ENCODE measurements around the gene METTL26. TPM values are rescaled to one million over a fixed set of nuclear protein-coding genes. Genes with fewer than 3 reads are reported as not detected.

The METTL26 gene
- polyA plus RNA-seq, 1 experiment: 105 TPM

DNA sequence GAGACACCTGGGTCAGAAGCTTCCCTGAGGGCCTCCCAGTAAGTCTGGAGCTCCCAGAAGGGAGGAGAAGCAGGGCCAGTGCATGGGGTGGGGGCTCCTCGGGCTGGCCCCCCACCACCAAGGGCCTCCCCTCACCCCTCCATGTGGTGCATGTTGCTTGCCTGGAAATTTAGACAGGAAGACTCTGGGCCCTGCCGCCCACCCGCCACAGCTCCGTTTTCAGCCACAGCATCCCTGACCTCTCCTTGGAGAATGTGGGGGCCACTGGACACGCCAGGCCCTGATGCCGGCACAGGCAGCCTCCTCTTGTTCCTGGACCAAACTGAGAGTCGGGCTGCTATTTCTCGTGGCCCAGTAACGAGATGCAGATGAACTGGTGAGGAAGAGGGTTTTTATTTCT, 2.7 kb upstream of the METTL26 start:
- no peak overlapping the region for H3K4me3 ChIP-seq (ENCODE audit: low read depth, low read length)
- H3K27me3 ChIP-seq (ENCODE audit: control insufficient read depth, insufficient read depth, low read length): no peaks in the 10 kb centered on the region
- H3K36me3 ChIP-seq (ENCODE audit: control insufficient read depth, insufficient read depth, low read length): peaks cover 3% of the 10 kb centered on the region
- TF ChIP-seq, protein P1, sequence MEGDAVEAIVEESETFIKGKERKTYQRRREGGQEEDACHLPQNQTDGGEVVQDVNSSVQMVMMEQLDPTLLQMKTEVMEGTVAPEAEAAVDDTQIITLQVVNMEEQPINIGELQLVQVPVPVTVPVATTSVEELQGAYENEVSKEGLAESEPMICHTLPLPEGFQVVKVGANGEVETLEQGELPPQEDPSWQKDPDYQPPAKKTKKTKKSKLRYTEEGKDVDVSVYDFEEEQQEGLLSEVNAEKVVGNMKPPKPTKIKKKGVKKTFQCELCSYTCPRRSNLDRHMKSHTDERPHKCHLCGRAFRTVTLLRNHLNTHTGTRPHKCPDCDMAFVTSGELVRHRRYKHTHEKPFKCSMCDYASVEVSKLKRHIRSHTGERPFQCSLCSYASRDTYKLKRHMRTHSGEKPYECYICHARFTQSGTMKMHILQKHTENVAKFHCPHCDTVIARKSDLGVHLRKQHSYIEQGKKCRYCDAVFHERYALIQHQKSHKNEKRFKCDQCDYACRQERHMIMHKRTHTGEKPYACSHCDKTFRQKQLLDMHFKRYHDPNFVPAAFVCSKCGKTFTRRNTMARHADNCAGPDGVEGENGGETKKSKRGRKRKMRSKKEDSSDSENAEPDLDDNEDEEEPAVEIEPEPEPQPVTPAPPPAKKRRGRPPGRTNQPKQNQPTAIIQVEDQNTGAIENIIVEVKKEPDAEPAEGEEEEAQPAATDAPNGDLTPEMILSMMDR (IDR thresholded peaks at IDR 0.05; ENCODE audit: insufficient read depth, low read depth, low read length): no peak
- ChIA-PET CTCF (interaction anchor here (1.3 kb wide), 1 partner anchor 74 kb away, joined by 3 read pairs; no protein-coding TSS in a partner anchor), POLR2A (no interaction called here)
- DNase-seq (ENCODE audit: low read depth): no peak

DNA sequence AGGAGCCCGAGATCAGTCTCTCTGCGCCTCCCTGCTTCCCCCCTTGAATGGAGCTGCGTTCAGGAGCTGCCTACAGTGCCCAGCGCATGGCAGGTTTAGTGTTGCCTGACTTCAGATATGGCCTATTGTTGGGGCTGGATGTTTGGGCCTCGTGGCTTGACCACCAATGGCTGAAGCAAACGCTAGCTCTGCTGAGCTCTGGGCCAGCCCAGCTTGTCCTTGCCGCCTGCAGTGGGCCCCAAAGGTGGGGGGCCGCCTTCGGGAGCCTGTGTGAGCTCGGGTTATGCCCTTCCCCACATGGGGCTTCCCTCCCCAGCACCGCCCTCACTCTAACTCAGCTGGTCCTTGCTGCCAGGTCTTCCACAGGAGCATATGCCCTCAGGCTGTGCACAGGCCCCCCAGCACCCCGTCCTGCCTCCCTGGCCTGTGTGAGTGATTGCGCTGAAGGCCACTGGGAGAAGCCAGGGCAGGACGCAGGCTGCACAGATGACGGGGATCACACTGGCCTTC, 2.0 kb upstream of the METTL26 start:
- DNase-seq (ENCODE audit: low read depth): no peak
- TF ChIP-seq, protein P1 (IDR thresholded peaks at IDR 0.05; ENCODE audit: insufficient read depth, low read depth, low read length): no peak
- ChIA-PET CTCF (interaction anchor here (1.3 kb wide), 1 partner anchor 74 kb away, joined by 3 read pairs; no protein-coding TSS in a partner anchor), POLR2A (no interaction called here)
- Histone ChIP-seq H3K4me3 (ENCODE audit: low read depth, low read length) (no peak overlapping the region), H3K36me3 (ENCODE audit: control insufficient read depth, insufficient read depth, low read length) (peaks cover 8% of the 10 kb centered on the region), H3K27me3 (ENCODE audit: control insufficient read depth, insufficient read depth, low read length) (no peaks in the 10 kb centered on the region)

DNA sequence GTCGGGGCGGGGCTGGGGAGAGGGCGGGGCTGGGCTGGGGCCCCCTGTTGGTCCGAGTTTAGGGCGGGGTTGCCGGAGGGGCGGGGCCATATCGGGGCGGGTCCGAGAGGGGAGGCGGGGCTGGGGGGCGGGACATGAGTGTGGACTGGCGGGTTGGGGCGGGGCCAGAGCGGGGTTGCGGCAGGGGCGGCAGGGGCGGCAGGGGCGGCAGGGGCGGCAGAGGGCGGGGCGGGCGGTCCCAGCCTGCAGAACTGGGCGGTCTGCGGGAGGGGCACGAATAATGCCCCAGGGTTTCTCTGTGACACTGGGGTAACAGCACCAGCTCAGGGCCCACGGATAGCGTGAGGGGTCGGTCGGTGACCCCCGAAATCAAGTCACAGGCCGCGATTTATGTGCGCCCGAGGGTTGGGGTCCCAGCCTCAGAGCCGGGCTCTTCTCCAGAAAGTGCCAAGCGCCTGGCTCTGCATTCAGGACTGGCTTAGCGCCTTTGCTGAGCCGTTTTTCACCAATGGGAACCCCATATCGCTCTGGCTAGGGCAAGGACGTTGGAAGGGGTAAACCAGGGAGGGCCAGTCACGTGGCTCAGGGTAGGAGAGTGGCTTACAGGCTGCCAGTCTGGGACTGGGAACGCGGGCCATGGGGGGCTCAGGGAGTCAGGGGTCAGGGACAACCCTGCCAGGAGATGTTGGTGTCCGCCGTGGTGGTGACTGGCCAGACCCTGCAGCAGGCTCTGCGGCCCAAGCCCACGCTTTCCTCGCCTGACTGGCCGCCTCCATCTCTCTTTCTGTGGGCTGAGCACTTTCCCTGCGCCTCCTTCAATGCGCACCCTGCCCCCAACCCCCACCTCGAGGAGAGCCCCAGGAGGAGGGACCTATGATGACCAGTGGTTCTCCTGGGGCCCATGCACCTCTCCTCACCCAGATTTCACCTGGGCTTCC, 1.2 kb upstream of the METTL26 start:
- DNase-seq (ENCODE audit: low read depth): no peak
- Histone ChIP-seq H3K27me3 (ENCODE audit: control insufficient read depth, insufficient read depth, low read length) (no peaks in the 10 kb centered on the region), H3K36me3 (ENCODE audit: control insufficient read depth, insufficient read depth, low read length) (peaks cover 12% of the 10 kb centered on the region), H3K4me3 (ENCODE audit: low read depth, low read length) (peak overlapping the region; percentile 50)
- POLR2A ChIA-PET: no interaction called here
- CTCF ChIA-PET: no interaction called here
- TF ChIP-seq, protein P1 (IDR thresholded peaks at IDR 0.05; ENCODE audit: insufficient read depth, low read depth, low read length): no peak

DNA sequence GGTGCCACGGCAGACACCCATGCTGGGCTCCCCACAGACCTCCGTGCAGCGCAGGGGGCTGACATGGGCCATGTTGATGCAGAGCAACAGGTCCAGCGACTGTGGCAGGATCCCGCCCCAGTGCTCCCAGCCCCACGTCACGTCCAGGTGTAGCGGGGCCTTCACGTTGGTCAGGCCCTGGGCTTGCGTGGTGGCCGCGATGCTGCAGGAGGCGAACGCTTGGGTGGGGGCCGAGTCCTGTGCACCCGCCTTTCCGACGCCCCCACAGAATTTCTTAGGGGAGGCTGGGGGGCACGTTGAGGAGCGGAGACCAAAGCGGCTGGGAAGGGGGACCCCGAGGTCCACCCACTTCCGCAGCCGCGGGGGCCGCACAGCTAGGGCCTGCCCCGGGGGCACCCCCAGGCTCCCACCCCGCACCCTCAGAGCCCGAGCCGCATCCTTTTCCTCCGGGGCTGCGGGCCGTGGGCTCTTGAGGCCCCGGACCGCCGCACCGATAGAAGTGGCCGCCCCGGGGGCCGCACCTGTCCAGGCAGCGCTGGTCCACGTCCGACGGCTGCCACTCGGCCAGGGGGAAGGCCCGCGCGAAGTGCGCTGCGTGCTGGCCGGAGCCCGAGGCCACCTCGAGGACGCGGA, 416 bp downstream of the METTL26 start:
- CTCF ChIA-PET: interaction anchor here (1.3 kb wide), 1 partner anchor 47 kb away, joined by 5 read pairs; no protein-coding TSS in a partner anchor
- POLR2A ChIA-PET: interaction anchor here (0.5 kb wide), 1 partner anchor 8 kb away, joined by 3 read pairs; no protein-coding TSS in a partner anchor
- no peak for DNase-seq (ENCODE audit: low read depth)
- peaks cover 12% of the 10 kb centered on the region for H3K36me3 ChIP-seq (ENCODE audit: control insufficient read depth, insufficient read depth, low read length)
- peak overlapping the region; percentile 50 for H3K4me3 ChIP-seq (ENCODE audit: low read depth, low read length)
- TF ChIP-seq, protein P1 (IDR thresholded peaks at IDR 0.05; ENCODE audit: insufficient read depth, low read depth, low read length): no peak
- H3K27me3 ChIP-seq (ENCODE audit: control insufficient read depth, insufficient read depth, low read length): no peaks in the 10 kb centered on the region

DNA sequence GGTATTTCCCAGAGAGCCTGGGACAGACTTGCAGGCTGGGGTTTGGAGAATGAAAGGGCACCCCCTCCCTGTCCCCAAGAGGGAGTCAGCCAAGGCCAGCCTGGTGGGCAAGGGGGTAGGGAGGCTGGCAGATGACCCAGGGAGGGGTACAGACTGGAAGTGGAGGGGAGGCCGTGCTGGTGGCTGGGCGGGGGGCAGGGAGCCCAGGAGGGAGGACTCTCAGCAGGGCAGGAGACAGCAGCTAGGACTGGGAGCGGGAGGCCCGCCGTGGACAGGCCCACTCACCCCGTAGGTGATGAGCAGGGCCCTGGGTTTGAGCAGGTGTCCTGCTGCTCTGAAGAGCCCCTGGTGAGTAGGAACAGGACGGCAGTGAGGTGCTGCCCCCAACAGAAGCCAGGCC, 1.1 kb downstream of the METTL26 start:
- no peak for DNase-seq (ENCODE audit: low read depth)
- no peaks in the 10 kb centered on the region for H3K27me3 ChIP-seq (ENCODE audit: control insufficient read depth, insufficient read depth, low read length)
- H3K4me3 ChIP-seq (ENCODE audit: low read depth, low read length): peak overlapping the region; percentile 50
- CTCF ChIA-PET: no interaction called here
- TF ChIP-seq, protein P1 (IDR thresholded peaks at IDR 0.05; ENCODE audit: insufficient read depth, low read depth, low read length): no peak
- peaks cover 12% of the 10 kb centered on the region for H3K36me3 ChIP-seq (ENCODE audit: control insufficient read depth, insufficient read depth, low read length)
- POLR2A ChIA-PET: no interaction called here

Measured in BJ (cell line).